Measurements from ENCODE around the gene FEN1. TPM values are rescaled to one million over a fixed set of nuclear protein-coding genes. Genes with fewer than 3 reads are reported as not detected.

Gene FEN1
- total and polyA plus RNA-seq, 2 of the 13 experiments (the other 11 are each of a cell fraction or from before 2014, with no cell fraction given) = 12.4 to 102 TPM

DNA sequence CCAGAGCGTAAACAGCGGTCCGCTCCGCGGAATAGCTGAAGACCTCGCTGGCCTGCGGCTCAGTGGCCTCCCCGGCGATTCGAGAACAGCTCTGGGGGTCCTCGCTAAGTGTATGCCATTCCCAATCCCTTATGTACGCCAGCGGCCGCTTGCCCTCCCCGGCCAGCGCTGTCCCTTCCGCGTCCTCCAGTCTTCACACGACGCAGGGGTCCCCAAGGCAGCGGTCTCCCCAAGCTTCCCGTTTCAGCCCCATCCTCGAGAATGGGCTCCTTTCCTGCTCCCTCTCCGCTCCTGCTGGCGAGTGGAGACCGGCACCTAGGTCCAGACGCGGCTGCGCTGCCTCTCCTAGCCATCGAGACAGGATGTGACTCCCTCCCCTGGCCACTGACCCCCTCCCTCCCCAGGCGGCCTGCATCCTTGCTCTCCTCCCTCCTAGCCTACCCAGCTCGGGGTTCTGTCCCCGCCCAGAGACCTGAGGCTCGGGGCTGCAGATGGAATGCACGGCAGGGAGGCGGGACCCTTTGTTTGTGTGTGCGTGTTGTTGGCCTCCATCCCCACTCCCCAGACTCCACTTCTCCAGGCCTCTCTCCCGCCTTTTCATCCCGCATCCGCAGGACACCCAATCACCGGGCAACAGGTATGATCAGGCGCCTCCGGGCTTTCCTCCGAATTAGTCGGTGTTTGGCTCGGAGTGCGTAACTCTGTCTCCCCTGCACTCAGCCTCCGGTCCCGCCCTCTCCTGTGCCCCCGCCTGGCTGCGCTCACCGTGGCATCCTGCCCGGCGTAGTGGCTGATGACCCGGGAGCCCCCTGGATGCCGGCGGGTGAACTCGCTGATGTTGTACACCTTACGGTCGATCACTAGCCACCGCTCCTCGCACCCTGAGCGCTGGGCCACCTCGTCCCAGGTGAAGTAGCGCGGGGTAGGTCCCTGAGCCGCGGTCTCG lies 23.4 kb downstream of the FEN1 start (continued):
- TF ChIP-seq, protein P1, sequence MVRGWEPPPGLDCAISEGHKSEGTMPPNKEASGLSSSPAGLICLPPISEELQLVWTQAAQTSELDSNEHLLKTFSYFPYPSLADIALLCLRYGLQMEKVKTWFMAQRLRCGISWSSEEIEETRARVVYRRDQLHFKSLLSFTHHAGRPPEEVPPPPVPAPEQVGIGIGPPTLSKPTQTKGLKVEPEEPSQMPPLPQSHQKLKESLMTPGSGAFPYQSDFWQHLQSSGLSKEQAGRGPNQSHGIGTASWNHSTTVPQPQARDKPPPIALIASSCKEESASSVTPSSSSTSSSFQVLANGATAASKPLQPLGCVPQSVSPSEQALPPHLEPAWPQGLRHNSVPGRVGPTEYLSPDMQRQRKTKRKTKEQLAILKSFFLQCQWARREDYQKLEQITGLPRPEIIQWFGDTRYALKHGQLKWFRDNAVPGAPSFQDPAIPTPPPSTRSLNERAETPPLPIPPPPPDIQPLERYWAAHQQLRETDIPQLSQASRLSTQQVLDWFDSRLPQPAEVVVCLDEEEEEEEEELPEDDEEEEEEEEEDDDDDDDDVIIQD (CRISPR knock-in tag; IDR thresholded peaks at IDR 0.05; ENCODE audit: low read depth) = peak; percentile 3; the same call in 1 of the 2 replicates
- TF ChIP-seq HMGA1 (CRISPR knock-in tag; conservative IDR thresholded peaks at IDR 0.05) (no peak), MTF2 (CRISPR knock-in tag; IDR thresholded peaks at IDR 0.05; ENCODE audit: borderline replicate concordance) (no peak; the same call in 1 of the 2 replicates), SP2 (CRISPR knock-in tag; IDR thresholded peaks at IDR 0.05) (no peak), ZNF562 (CRISPR knock-in tag; IDR thresholded peaks at IDR 0.05; ENCODE audit: borderline replicate concordance) (no peak), TCF7L2 (IDR thresholded peaks at IDR 0.05; ENCODE audit: low read depth, low read length) (no peak), CHD2 (IDR thresholded peaks at IDR 0.05; ENCODE audit: low read depth, low read length) (no peak), CHD4 (IDR thresholded peaks at IDR 0.05; ENCODE audit: borderline replicate concordance, low read length) (no peak), GATA4 (IDR thresholded peaks at IDR 0.05; ENCODE audit: borderline replicate concordance, low read depth) (no peak), MATR3 (CRISPR knock-in tag; IDR thresholded peaks at IDR 0.05) (no peak)
- TF ChIP-seq, protein P2, sequence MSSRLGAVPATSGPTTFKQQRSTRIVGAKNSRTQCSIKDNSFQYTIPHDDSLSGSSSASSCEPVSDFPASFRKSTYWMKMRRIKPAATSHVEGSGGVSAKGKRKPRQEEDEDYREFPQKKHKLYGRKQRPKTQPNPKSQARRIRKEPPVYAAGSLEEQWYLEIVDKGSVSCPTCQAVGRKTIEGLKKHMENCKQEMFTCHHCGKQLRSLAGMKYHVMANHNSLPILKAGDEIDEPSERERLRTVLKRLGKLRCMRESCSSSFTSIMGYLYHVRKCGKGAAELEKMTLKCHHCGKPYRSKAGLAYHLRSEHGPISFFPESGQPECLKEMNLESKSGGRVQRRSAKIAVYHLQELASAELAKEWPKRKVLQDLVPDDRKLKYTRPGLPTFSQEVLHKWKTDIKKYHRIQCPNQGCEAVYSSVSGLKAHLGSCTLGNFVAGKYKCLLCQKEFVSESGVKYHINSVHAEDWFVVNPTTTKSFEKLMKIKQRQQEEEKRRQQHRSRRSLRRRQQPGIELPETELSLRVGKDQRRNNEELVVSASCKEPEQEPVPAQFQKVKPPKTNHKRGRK (CRISPR knock-in tag; IDR thresholded peaks at IDR 0.05) = no peak
- TF ChIP-seq, protein P3, sequence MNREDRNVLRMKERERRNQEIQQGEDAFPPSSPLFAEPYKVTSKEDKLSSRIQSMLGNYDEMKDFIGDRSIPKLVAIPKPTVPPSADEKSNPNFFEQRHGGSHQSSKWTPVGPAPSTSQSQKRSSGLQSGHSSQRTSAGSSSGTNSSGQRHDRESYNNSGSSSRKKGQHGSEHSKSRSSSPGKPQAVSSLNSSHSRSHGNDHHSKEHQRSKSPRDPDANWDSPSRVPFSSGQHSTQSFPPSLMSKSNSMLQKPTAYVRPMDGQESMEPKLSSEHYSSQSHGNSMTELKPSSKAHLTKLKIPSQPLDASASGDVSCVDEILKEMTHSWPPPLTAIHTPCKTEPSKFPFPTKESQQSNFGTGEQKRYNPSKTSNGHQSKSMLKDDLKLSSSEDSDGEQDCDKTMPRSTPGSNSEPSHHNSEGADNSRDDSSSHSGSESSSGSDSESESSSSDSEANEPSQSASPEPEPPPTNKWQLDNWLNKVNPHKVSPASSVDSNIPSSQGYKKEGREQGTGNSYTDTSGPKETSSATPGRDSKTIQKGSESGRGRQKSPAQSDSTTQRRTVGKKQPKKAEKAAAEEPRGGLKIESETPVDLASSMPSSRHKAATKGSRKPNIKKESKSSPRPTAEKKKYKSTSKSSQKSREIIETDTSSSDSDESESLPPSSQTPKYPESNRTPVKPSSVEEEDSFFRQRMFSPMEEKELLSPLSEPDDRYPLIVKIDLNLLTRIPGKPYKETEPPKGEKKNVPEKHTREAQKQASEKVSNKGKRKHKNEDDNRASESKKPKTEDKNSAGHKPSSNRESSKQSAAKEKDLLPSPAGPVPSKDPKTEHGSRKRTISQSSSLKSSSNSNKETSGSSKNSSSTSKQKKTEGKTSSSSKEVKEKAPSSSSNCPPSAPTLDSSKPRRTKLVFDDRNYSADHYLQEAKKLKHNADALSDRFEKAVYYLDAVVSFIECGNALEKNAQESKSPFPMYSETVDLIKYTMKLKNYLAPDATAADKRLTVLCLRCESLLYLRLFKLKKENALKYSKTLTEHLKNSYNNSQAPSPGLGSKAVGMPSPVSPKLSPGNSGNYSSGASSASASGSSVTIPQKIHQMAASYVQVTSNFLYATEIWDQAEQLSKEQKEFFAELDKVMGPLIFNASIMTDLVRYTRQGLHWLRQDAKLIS (CRISPR knock-in tag; IDR thresholded peaks at IDR 0.05) = no peak; the same call in 1 of the 2 replicates
- TF ChIP-seq, protein P4, sequence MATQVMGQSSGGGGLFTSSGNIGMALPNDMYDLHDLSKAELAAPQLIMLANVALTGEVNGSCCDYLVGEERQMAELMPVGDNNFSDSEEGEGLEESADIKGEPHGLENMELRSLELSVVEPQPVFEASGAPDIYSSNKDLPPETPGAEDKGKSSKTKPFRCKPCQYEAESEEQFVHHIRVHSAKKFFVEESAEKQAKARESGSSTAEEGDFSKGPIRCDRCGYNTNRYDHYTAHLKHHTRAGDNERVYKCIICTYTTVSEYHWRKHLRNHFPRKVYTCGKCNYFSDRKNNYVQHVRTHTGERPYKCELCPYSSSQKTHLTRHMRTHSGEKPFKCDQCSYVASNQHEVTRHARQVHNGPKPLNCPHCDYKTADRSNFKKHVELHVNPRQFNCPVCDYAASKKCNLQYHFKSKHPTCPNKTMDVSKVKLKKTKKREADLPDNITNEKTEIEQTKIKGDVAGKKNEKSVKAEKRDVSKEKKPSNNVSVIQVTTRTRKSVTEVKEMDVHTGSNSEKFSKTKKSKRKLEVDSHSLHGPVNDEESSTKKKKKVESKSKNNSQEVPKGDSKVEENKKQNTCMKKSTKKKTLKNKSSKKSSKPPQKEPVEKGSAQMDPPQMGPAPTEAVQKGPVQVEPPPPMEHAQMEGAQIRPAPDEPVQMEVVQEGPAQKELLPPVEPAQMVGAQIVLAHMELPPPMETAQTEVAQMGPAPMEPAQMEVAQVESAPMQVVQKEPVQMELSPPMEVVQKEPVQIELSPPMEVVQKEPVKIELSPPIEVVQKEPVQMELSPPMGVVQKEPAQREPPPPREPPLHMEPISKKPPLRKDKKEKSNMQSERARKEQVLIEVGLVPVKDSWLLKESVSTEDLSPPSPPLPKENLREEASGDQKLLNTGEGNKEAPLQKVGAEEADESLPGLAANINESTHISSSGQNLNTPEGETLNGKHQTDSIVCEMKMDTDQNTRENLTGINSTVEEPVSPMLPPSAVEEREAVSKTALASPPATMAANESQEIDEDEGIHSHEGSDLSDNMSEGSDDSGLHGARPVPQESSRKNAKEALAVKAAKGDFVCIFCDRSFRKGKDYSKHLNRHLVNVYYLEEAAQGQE (IDR thresholded peaks at IDR 0.05; ENCODE audit: borderline replicate concordance in 1 of 2, low read depth in 1 of 2, low read length in 2 of 2) = no peak
- TF ChIP-seq, protein P5, sequence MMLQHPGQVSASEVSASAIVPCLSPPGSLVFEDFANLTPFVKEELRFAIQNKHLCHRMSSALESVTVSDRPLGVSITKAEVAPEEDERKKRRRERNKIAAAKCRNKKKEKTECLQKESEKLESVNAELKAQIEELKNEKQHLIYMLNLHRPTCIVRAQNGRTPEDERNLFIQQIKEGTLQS (CRISPR knock-in tag; IDR thresholded peaks at IDR 0.05) = 0 out of 2 replicates have a peak, but pooled peaks have one; percentile 9
